ENCODE results near the gene DHRS13.

The DHRS13 gene

GRCh38 chr17:28891201-28891600, 11.7 kb downstream of the DHRS13 start:
- TF ChIP-seq SIN3A (IDR thresholded peaks at IDR 0.05; ENCODE audit: borderline replicate concordance, insufficient read depth, low read length) (no peak), FOXP2 (optimal IDR thresholded peaks at IDR 0.05; ENCODE audit: borderline replicate concordance, extremely low read depth, extremely low read length, insufficient read depth) (no peak), POLR2AphosphoS5 (IDR thresholded peaks at IDR 0.05; ENCODE audit: low read depth, low read length) (no peak), TAF1 (IDR thresholded peaks at IDR 0.05; ENCODE audit: borderline replicate concordance, insufficient read depth, low read length) (no peak), REST (IDR thresholded peaks at IDR 0.05; ENCODE audit: insufficient read depth in 1 of 2, low read depth in 2 of 2, low read length in 2 of 2) (no peak)

GRCh38 chr17:28889996-28890395, 12.9 kb downstream of the DHRS13 start:
- TF ChIP-seq POLR2AphosphoS5 (IDR thresholded peaks at IDR 0.05; ENCODE audit: low read depth, low read length) (no peak), TAF1 (IDR thresholded peaks at IDR 0.05; ENCODE audit: borderline replicate concordance, insufficient read depth, low read length) (no peak), REST (IDR thresholded peaks at IDR 0.05; ENCODE audit: insufficient read depth in 1 of 2, low read depth in 2 of 2, low read length in 2 of 2) (no peak), FOXP2 (optimal IDR thresholded peaks at IDR 0.05; ENCODE audit: borderline replicate concordance, extremely low read depth, extremely low read length, insufficient read depth) (no peak), SIN3A (IDR thresholded peaks at IDR 0.05; ENCODE audit: borderline replicate concordance, insufficient read depth, low read length) (no peak)

- TF ChIP-seq POLR2AphosphoS5 (IDR thresholded peaks at IDR 0.05; ENCODE audit: low read depth, low read length) (no peak), REST (IDR thresholded peaks at IDR 0.05; ENCODE audit: insufficient read depth in 1 of 2, low read depth in 2 of 2, low read length in 2 of 2) (no peak), TAF1 (IDR thresholded peaks at IDR 0.05; ENCODE audit: borderline replicate concordance, insufficient read depth, low read length) (no peak), SIN3A (IDR thresholded peaks at IDR 0.05; ENCODE audit: borderline replicate concordance, insufficient read depth, low read length) (no peak), FOXP2 (optimal IDR thresholded peaks at IDR 0.05; ENCODE audit: borderline replicate concordance, extremely low read depth, extremely low read length, insufficient read depth) (no peak)
These were observed 14.0 kb downstream of the DHRS13 start for GRCh38 chr17:28888832-28889231.

- no peak for TF ChIP-seq FOXP2 (optimal IDR thresholded peaks at IDR 0.05; ENCODE audit: borderline replicate concordance, extremely low read depth, extremely low read length, insufficient read depth)
- no peak for TF ChIP-seq SIN3A (IDR thresholded peaks at IDR 0.05; ENCODE audit: borderline replicate concordance, insufficient read depth, low read length)
- TF ChIP-seq POLR2AphosphoS5 (IDR thresholded peaks at IDR 0.05; ENCODE audit: low read depth, low read length): no peak
- no peak for TF ChIP-seq TAF1 (IDR thresholded peaks at IDR 0.05; ENCODE audit: borderline replicate concordance, insufficient read depth, low read length)
- no peak for TF ChIP-seq REST (IDR thresholded peaks at IDR 0.05; ENCODE audit: insufficient read depth in 1 of 2, low read depth in 2 of 2, low read length in 2 of 2)
These were observed 14.9 kb downstream of the DHRS13 start for GRCh38 chr17:28887871-28888471.
